CD4-positive, alpha-beta T cell treated with Interleukin-12 subunit alpha and Interleukin-12 subunit beta, for 1 hour (primary cell): ENCODE results near the gene DOCK2.
"Not testable (repeated sequence)": the region's sequence is repeated elsewhere in the genome, so short reads cannot be mapped to it uniquely, and the experiment has no call there.

Experiments used
- DNase-seq: peaks from one replicate; pipeline ENCODE4 v3.0.0-alpha.2; 2020

DOCK2 gene

DNA sequence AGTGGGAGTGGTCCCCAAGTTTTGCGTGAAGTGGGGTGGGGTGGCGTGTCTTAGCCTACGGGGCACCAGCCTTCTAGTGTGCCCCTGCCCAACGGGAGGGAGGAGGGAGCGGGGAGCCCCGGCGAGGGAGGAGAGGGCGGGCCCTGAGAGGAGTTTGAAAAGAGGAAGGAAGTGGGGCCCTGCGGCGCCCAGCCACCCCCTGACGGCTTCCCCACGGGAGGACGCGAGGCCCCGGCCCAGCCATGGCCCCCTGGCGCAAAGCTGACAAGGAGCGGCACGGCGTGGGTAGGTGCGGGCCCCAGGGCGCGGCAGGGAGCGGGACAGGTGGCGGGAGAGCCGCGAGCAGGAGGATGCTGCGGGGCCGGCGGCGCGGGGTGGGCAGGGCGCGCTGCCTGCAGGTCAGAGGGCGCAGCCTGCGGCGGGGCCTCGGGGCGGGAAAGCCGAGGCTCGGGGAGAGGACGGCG, at the start of gene DOCK2:
TSS of gene DOCK2 (plus strand) at position 191 of the 464 bp plus-strand sequence. CDS start at position 243, 52 bp downstream.
- peak; percentile 70 for DNase-seq

DNA sequence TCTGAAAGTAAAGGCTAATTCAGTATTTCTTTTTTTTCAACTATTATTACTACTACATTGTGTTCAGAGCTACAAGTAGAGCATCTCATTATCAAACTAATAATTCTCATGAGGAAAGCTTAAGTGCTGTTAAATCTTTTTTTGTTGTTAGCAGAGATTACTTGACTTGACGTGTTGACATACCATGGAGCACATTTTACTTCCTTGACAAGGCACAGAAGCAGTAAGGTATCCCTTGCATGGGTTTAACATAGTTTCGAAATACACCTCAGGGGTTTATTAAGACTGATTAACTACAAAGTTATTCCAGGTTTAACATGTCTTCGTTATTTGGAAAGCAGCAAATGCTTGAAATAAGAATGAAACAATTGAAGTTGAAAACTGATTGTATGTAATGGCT, 46.5 kb upstream of the DOCK2 start:
- DNase-seq: no peak

DNA sequence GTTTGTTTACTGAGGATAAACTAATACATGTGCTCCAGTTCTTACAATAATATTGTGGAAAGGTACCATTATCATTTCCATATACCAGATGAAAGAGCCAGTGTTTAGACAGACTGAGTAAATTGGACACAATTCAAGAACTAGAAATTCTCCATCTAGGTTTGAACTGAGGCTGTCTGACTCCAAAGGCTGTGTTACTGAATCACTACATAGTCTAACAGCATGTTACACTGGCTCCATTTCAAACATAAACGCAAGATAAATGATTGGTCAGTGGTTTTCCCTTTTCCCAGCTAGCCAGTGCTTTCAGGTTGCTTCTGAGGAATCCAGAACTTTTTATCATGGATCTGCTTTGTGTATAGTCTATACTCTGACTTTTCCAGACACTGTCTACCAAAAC, 45.4 kb upstream of the DOCK2 start:
- DNase-seq: no peak

DNA sequence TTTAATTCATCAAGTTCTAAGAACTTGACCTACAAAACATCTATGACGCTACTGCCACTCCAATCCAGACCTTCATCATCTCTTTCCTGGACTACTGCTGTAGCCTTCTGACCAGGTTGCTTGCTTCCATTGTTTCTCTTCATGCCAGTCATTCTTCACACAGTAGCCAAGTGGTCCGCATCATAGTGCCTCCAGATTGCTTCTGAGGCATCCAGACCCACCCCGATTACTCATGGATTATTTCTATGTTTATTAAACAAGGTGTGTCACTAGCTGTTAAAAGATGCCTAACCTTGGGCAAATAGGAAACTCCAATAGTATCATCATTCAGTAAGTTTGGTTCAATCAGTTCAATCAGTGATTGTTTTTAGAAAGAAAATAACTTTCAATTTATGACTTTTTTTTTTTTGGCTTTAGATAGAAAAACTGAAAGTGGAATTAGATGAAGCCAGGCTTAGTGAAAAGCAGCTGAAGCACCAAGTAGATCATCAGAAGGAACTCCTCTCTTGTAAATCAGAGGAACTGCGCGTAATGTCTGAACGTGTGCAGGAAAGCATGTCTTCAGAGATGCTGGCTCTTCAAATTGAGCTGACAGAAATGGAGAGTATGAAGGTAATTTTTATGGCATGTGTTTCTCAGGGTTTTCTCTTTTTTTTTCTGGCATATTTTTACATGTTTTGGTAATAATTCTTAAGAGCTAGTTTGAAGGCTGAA, 44.0 kb upstream of the DOCK2 start:
- no peak for DNase-seq

DNA sequence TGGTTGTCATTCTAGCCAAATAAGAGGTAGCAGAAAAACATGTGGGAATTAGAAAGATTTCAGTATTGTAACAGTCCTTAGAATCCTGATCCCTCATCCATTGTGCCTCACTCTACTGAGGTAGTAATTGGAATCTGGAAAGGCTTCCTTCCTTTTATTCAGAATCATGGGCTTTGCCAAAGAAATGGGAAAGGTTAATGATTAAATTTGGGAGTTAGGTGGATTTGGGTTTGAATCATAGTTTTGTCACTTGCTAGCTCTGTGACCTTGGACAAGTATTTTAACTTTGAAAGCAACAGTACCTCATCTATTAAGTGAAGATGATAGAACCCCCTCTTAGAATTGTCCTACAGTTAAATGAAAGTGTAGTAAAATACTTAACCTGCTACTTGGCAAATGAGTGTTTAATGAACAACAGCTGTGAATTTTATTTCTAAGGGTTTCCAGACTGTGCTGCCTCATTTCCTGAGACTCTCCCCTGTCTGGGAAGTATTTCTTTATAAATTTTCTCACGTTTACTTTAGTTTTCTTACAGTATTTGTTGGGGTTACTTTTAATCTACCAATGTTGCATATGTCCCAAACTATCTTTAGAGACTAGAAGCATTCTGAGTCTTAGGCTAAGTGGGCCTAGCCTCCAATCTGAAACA, 41.8 kb upstream of the DOCK2 start:
- DNase-seq: no peak

DNA sequence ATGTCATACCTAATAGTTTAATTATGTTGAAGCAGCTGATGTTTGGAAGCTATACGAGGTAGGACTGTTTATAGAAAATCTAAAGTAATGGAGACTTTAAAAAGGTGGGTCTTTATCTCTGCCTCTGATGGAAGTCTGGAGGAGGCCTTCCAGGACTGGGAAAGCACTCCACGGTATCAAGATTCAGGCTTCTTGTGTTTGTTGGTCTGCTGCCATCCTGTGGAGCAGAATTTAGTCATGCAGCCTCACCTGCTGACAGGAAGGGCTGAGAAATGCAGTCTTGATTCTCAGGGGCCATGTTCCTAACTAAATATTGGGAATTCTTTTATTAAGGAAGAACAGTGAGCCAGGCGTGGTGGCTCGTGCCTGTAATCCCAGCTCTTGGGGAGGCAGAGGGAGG, 37.6 kb upstream of the DOCK2 start:
- no peak for DNase-seq

DNA sequence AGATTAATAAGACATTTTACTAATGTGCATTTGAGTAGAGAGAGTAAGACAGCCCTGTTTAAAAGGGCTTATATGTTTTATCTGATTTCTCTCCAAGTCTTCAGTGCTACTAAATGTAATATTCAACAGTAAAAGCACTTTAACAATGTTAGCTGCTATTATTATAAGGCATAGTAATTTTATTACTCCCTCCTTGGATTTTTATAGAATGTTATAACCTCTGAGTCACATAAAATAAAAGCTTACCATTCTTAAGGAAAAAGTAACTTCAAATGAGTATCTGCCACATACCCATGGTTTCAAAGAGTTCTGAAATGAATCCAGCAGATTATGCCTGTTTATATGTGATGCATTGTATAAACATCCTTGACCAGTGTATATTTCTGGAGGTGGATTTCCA, 34.5 kb upstream of the DOCK2 start:
- DNase-seq: no peak

DNA sequence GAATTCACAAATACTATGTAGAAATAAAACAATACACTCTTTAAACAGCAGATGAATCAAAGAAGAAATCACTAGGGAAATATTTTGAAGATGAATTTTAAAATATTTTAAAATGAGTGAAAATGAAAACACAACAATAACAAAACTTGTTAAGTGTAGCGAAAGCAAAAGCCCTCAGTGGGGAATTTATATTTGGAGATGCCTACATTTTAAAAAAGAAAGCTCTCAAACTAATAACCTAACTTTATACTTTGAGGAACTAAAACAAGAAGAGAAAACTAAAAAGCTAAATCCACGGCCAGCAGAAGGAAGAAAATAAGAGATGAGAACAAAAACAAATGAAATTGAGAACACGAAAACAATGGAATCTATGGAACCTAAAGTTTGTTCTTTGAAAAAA, 30.8 kb upstream of the DOCK2 start:
- DNase-seq: no peak

DNA sequence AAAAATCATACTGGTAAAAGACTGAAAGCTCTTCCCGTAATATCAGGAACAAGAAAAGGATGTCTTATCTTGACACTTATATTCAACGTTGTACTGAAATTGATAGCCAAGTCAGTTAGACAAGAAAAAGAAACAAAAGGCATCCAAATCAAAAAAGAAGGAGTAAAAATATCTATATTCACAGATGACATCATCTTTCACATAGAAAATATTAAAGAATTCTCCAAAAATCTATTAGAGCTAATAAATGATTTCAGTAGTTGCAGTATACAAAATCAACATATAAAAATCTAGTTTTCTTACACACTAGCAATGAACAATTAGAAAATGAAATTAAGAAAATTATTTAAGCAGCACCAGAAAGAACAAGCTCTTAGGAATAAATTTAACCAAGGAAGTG, 29.2 kb upstream of the DOCK2 start:
- DNase-seq: no peak

DNA sequence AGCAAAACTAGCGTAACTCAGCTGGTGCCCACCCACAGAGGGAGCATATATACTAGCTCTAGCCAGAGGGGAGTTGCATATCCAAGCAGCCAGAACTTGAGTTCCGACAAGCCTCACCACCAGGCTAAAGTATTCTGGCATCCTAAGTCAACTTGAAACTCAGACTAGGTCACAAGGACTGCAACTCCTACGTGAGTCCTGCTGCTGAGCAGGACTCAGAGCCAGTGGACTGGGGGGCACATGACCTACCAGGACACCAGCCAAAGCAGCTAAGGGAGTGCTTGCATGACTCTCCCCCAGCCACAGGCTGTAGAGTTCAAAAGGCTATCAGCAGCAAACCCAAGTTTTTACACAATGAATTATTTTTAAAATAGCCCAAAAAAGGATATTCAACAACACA, 27.4 kb upstream of the DOCK2 start:
- no peak for DNase-seq

DNA sequence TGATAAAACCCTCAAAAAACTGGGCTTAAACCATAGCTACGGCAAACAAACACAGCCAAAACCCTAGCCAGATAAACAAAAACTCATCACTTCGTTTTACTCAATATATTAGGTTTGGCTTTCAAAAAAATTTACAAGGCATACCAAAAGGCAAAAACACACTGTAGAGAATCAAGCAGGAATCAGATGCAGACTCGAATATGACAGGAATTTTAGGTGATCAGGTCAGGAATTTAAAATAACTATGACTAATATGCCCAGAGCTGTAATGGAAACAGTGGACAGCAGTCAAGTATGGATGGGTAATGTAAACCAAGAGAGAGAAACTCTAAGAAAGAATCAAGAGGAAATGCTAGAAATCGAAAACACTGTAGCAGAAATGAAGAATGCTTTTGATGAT, 26.5 kb upstream of the DOCK2 start:
- DNase-seq: no peak

DNA sequence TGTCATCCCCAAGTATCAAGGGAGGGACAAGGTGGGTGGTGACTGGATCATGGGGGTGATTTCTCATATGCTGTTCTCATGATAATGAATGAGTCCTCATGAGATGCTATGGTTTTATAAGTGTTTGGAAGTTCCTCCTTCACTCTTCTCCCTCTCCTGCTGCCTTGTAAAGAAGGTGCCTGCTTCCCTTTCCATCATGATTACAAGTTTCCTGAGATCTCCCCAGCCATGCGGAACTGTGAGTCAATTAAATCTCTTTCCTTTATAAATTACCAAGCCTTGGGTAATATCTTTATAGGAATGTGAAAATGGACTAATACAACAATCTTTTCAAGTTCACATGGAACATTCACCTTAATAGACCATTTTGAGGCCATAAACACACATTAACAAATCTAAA, 21.5 kb upstream of the DOCK2 start:
- DNase-seq: no peak

DNA sequence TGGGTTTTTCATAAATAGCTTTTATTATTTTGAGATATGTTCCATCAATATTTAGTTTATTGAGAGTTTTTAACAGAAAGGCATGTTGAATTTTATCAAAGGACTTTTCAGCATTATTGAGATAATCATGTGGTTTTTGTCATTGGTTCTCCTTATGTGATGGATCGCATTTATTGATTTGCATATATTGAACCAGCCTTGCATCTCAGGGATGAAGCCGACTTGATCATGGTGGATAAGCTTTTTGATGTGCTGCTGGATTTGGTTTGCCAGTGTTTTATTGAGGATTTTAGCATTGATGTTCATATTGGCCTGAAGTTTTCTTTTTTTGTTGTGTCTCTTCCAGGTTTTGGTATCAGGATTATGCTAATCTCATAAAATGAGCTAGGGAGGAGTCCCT, 12.8 kb upstream of the DOCK2 start:
- DNase-seq: not testable (repeated sequence)

DNA sequence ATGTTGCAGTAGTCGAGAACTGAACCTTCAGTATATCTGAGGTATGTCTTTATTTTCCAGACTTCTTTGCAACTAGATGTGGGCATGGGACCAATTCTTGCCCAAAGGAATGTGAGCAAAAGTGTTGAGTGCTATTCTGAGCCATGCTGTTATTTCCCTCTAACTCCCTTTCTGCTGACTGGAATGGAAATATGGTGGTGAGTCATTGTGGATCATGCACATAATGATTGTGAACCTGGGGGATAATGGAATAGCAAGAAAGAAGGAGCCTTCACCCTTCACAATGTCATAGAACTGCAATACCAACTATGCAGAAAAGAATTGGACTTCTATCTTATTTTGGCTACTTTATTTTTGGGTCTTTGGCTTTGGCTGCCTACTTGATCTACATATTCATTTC, 10.3 kb upstream of the DOCK2 start:
- no peak for DNase-seq

DNA sequence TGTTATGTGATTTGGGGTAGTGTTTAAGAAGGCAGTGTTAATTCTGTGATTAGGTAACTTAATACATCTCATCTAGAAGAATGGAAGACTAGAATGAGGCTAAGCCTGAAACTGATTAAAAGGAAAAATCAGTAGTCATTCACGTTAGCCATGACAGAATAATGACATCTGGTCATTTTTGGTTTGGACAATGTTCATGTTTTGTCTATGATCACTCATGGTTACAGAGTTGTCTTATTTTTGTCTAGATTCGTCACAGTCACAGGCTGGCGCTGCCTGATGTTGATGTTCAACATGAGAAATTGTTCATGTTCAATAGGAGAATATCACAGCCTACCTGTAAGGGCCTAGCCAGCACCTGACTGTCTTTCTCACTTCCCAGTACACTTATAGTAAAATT, 9.5 kb upstream of the DOCK2 start:
- no peak for DNase-seq

DNA sequence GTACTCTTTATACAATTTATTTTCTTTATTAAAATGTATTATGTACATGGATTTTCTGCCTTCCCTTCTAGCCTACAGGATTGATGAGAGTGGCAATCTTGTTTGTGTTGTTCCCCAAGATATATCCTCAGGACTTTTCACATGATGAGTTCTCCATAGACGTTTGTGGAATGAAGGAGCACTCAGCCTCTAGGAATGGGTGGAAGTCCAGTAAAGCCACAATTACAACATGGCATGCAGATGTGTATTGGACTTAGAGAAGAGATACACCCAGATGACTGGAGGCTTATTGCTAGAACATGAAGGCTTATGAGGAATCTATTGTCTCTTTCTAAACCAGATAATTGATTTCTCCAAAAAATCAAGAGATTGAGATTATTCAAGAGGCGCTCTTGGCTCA, 8.2 kb upstream of the DOCK2 start:
- no peak for DNase-seq

DNA sequence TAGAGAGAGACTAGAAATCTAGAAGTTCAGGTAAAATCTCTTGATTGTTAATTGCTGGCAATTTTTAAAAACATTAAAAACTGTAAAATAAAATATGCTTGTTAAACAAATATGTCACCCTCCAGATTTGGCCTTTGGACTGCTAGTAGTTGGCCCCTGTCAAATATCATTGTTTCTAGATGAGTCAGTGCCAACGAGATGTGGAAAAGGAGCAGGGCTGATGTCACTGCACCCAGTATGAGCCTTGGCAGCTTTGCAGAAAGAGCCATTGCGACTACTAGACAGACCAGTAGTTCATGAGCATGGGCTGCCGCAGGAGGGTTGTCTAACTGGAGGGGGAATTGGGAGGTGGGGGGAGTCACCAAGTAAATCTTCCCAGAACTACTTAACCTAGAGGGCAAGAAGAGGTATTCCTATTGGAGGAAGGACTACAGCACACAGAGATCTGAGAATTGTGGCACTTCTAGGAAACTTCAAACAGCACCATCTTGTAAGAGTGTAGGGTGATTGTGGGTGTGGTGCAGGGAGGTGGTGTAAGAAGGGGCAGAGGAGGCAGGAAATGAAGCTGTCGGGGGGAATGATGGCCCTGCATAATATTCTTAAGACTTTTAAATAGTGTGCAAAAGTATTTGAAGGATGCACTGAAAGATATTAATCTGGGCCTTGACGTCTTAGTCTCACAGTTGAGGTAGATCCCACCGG, 7.1 kb upstream of the DOCK2 start:
- DNase-seq: no peak

DNA sequence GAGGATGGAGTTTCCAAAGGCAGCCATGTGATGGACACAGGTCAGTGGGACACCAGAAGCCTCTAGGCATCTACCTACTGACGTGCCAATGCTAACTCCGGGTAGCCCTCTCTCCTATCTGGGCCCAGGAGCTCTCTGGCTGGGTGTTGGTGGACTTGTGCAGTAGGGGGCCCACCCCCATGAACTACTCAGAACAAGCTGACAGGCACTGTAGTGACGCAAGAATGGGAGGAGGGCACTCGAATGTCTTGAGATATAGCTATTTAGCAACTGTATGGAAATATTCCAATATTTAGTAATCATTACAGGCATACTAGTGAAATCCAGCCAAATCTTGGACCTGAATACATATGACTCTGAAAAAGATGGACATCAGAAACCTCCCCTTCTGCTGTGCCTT, 5.7 kb upstream of the DOCK2 start:
- DNase-seq: no peak

DNA sequence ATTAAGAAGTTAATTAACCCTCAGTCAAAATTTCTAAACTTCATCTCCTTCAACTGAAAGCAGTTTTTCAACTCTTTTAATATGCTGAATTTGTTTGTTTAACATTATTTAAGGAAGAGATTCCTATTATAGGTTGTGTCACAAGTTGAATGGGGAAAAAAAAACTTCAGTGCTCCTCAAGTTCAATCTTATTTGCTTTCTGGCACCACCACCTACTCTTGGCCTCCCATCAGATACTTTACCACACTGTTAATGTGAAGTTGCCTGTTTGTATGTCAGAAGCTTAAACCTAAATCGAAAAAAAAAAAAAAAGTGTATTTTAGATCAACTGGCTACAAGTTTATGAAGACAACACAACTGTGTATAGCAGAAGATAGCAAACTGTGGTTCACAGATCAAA, 4.1 kb upstream of the DOCK2 start:
- DNase-seq: no peak

DNA sequence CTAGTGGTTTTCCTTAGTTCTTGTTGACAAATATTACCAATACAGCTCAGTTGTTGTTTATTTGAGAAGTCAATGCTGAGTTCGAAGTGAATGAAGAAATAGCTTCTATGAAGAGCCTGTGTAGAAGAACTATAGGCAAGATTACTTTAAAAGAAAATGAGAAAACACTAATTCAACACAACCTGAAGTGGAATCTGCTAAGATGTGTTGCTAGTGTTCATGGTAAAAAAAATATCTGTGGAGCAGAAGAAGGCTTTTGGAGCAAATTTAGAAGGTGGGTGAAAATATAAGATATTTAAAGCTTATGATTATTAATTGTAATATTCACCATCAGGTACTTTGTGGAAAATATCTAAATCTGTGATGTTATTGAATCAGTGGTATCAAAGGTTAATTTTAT, 2.5 kb upstream of the DOCK2 start:
- DNase-seq: no peak

DNA sequence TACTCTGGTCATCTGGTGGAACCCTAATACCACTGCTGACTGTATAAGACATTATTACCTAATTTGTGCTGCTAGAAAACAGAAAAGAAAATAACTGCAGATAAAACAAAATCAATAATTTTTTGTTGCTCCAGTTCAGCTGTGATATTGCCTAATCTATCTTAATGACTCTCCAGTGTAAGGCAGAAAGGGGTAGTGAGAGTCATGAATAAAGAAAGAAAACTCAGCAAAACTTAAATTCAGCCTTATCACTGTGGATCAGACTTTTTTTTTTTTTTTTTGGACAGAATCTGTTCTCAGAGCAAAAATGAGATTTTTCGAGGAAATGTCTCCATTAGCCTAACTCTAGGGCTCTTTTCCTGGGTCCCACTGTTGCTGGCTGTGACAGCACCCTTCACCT, 1.1 kb upstream of the DOCK2 start:
- DNase-seq: no peak

DNA sequence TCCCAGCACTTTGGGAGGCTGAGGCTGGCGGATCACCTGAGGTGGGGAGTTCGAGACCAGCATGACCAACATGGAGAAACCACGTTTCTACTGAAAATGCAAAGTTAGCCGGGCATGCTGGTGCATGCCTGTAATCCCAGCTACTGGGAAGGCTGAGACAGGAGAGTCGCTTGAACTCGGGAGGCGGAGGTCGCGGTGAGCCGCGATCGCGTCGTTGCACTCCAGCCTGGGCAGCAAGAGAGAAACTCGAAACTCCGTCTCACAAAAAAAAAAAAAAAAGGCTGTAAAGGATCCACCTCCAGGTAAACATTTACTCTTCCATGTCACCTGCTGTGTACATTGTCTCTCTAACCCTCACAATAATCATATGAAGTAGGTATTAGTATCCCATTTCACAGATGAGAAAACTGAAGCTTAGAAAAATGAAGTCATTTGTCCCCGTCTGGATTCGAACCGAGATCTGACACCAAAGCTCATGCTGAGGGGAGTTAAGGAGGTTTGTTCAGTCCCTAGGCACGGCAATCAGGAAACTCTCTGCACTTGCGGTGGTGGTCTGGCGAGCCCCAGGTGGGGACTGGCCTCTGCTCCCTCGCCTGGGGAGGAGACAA, 494 bp upstream of the DOCK2 start:
- no peak for DNase-seq

DNA sequence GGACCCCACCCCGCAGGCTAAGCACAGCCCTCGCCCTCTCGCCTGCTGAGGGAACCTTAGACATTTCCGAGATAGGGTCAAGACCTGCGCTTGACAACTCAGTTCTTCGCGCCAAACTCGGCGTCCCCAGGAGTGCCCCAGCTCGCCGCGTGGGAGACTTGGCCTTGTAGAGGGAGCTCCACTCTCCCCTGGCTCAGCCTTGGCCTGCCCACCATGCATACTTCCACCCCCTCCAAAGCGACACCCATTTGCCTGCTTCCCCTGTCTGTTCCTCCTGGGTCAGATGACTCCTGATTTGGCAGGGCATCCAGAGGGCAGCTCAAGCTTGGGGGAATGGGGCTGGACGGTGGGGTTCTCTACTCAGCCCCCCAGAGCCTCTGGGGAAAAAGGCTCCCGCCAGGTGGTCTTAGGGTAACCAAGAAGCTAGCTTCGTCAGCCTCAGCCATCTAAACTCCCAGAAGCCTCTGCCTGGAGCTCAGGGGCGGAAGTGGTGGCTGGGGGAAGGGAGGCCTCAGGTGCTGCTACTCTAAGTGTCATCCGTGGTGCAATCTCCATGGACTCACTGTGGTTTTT, 560 bp downstream of the DOCK2 start:
- peak; percentile 72 for DNase-seq

DNA sequence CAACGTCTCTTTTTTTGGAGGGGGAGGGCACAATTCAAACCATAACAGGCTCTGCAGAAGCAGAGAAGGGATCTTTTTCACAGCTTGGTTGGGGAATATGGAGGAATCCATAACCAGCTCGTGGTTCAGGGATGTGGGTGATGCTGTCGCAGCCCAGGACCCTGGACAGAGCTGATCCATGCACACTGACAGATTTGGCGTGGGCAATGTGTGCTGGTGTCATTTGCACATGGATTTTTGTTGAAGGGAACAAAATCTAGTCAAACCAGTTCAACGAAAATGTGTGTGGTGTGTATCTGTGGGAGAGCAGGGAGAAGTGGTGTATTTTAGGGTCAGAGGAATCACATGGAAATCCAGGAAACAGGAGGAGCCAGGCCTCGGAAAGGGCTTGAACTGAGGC, 4.2 kb downstream of the DOCK2 start:
- DNase-seq: no peak
